H9 (cell line): ENCODE data around the gene SETD9. TPM values are rescaled to one million over a fixed set of nuclear protein-coding genes. Genes with fewer than 3 reads are reported as not detected.

ENCODE experiments used
- DNase-seq: peaks from one replicate; pipeline ENCODE4 v3.0.0-alpha.2; 2017
- H2AFZ ChIP-seq: one replicate; pipeline ENCODE4 v1.6.1; 2013; ENCODE audit warnings: mild to moderate bottlenecking, low read length, control low read depth, moderate library complexity
- H2AK5ac ChIP-seq: 2 replicates; pipeline ENCODE4 v1.6.1; 2013; ENCODE audit warnings: low read length, control low read depth, mixed read lengths; ENCODE audit not compliant: insufficient read length
- H2BK120ac ChIP-seq: one replicate; pipeline ENCODE4 v1.6.1; 2013; ENCODE audit warnings: low read depth, mild to moderate bottlenecking, low read length, control low read depth, inconsistent platforms; ENCODE audit not compliant: poor library complexity, severe bottlenecking
- H2BK12ac ChIP-seq: 2 replicates; pipeline ENCODE4 v1.6.1; 2013; ENCODE audit warnings: low read length, control low read depth, mixed read lengths, low read depth; ENCODE audit not compliant: insufficient read length
- H2BK15ac ChIP-seq: 2 replicates; pipeline ENCODE4 v1.6.1; 2013; ENCODE audit warnings: low read depth, low read length, control low read depth
- H2BK20ac ChIP-seq: one replicate; pipeline ENCODE4 v1.6.1; 2013; ENCODE audit warnings: low read depth, mild to moderate bottlenecking, low read length, control low read depth, inconsistent platforms; ENCODE audit not compliant: poor library complexity, severe bottlenecking
- H2BK5ac ChIP-seq: 2 replicates; pipeline ENCODE4 v1.6.1; 2013; ENCODE audit warnings: low read length, control low read depth, mixed read lengths; ENCODE audit not compliant: insufficient read length
- H3K14ac ChIP-seq: 2 replicates; pipeline ENCODE4 v1.6.1; 2013; ENCODE audit warnings: low read length, control low read depth; ENCODE audit not compliant: insufficient read depth
- H3K18ac ChIP-seq: 2 replicates; pipeline ENCODE4 v1.6.1; 2013; ENCODE audit warnings: low read depth, mild to moderate bottlenecking, mixed read lengths, low read length, control low read depth; ENCODE audit not compliant: insufficient read length
- H3K23ac ChIP-seq: 2 replicates; pipeline ENCODE4 v1.6.1; 2013; ENCODE audit warnings: low read length, control low read depth, mixed read lengths, low read depth; ENCODE audit not compliant: insufficient read length
- H3K23me2 ChIP-seq: 2 replicates; pipeline ENCODE4 v1.6.1; 2013; ENCODE audit warnings: low read depth, mild to moderate bottlenecking, mixed read lengths, low read length, control low read depth; ENCODE audit not compliant: insufficient read length, poor library complexity, severe bottlenecking
- H3K27ac ChIP-seq: 2 replicates; pipeline ENCODE4 v1.5.1; 2013; ENCODE audit warnings: low read length, control low read depth, mixed read lengths, low read depth; ENCODE audit not compliant: insufficient read length
- H3K27me3 ChIP-seq: 2 replicates; pipeline ENCODE4 v1.6.1; 2013; ENCODE audit warnings: low read length, control low read depth, inconsistent platforms; ENCODE audit not compliant: insufficient read depth
- H3K4ac ChIP-seq: 2 replicates; pipeline ENCODE4 v1.6.1; 2013; ENCODE audit warnings: low read depth, mild to moderate bottlenecking, control low read depth, inconsistent platforms, low read length, moderate library complexity
- H3K4me1 ChIP-seq: 2 replicates; pipeline ENCODE4 v1.6.1; 2013; ENCODE audit warnings: low read length, control low read depth, inconsistent platforms; ENCODE audit not compliant: insufficient read depth
- H3K4me2 ChIP-seq: 2 replicates; pipeline ENCODE4 v1.6.1; 2013; ENCODE audit warnings: low read length, control low read depth, mixed read lengths; ENCODE audit not compliant: insufficient read length, insufficient read depth
- H3K56ac ChIP-seq: 2 replicates; pipeline ENCODE4 v1.6.1; 2013; ENCODE audit warnings: low read depth, mild to moderate bottlenecking, mixed read lengths, low read length, control low read depth; ENCODE audit not compliant: insufficient read length
- H3K79me1 ChIP-seq: 2 replicates; pipeline ENCODE4 v1.6.1; 2013; ENCODE audit warnings: low read depth, mild to moderate bottlenecking, moderate library complexity, low read length, control low read depth, inconsistent platforms; ENCODE audit not compliant: insufficient read depth, poor library complexity, severe bottlenecking
- H3K79me2 ChIP-seq: 2 replicates; pipeline ENCODE4 v1.6.1; 2013; ENCODE audit warnings: low read length, control low read depth, inconsistent platforms; ENCODE audit not compliant: insufficient read depth
- H3K9ac ChIP-seq: 2 replicates; pipeline ENCODE4 v1.6.1; 2013; ENCODE audit warnings: low read length, control low read depth, mixed read lengths; ENCODE audit not compliant: insufficient read length; ENCODE audit errors: extremely low read depth
- H3K9me3 ChIP-seq: one replicate; pipeline ENCODE4 v1.6.1; 2013; ENCODE audit warnings: low read depth, low read length, inconsistent platforms; ENCODE audit not compliant: control insufficient read depth
- H3T11ph ChIP-seq: one replicate; pipeline ENCODE4 v1.6.1; 2013; ENCODE audit warnings: mild to moderate bottlenecking, low read length, control low read depth, inconsistent platforms
- H4K20me1 ChIP-seq: one replicate; pipeline ENCODE4 v1.6.1; 2013; ENCODE audit not compliant: control insufficient read depth, insufficient read length, insufficient read depth
- H4K5ac ChIP-seq: 2 replicates; pipeline ENCODE4 v1.6.1; 2013; ENCODE audit warnings: low read depth, mild to moderate bottlenecking, mixed read lengths, low read length, control low read depth; ENCODE audit not compliant: insufficient read length
- H4K8ac ChIP-seq: replicated peaks from 2 replicates; pipeline ENCODE4 v1.6.1; 2013; ENCODE audit warnings: low read length, control low read depth, mixed read lengths, low read depth; ENCODE audit not compliant: insufficient read length
- H4K91ac ChIP-seq: 2 replicates; pipeline ENCODE4 v1.6.1; 2013; ENCODE audit warnings: low read depth, mild to moderate bottlenecking, moderate library complexity, mixed read lengths, low read length, control low read depth; ENCODE audit not compliant: insufficient read length
- H3K27ac Mint-ChIP-seq, 3 experiments: 2 replicates in 2 of 3; 3 replicates in 1 of 3; pipeline ENCODE4 v1.8.0; 2020 to 2021; ENCODE audit warnings: mixed read lengths in 3 of 3, mild to moderate bottlenecking in 1 of 3, moderate library complexity in 1 of 3
- H3K27me3 Mint-ChIP-seq: 2 replicates; pipeline ENCODE4 v1.8.0; 2021; ENCODE audit warnings: low read depth, mild to moderate bottlenecking, moderate library complexity, mixed read lengths
- H3K36me3 Mint-ChIP-seq, 3 experiments: 2 replicates in 2 of 3; 3 replicates in 1 of 3; pipeline ENCODE4 v1.8.0; 2020 to 2021; ENCODE audit warnings: low read depth in 3 of 3, mixed read lengths in 3 of 3; ENCODE audit not compliant: insufficient read depth in 1 of 3
- H3K4me1 Mint-ChIP-seq, 2 experiments: 2 replicates each; pipeline ENCODE4 v1.8.0; 2020; ENCODE audit warnings: mixed read lengths in 2 of 2
- H3K4me3 Mint-ChIP-seq, 2 experiments: 2 replicates in 1 of 2; 3 replicates in 1 of 2; pipeline ENCODE4 v1.8.0; 2020 to 2021; ENCODE audit warnings: mild to moderate bottlenecking in 2 of 2, mixed read lengths in 2 of 2, moderate library complexity in 1 of 2
- H3K9me3 Mint-ChIP-seq, 2 experiments: 2 replicates in 1 of 2; 3 replicates in 1 of 2; pipeline ENCODE4 v1.8.0; 2020; ENCODE audit warnings: mild to moderate bottlenecking in 2 of 2, mixed read lengths in 2 of 2, moderate library complexity in 1 of 2
- WGBS: extraction: QIAGEN DNeasy Blood & Tissue Kit; methylation state at CpG from one replicate; pipeline ENCODE4 v1.1.7; 2013; ENCODE audit warnings: missing lambda C conversion rate, low lambda C conversion rate, mixed read lengths; ENCODE audit not compliant: insufficient read length; ENCODE audit errors: extremely low coverage; 5-methylcytosine and 5-hydroxymethylcytosine counted together
- total RNA-seq: library from RNA; stranded (reverse); gene quantifications from 2 replicates; pipeline ENCODE4 v1.2.1, GENCODE V29; 2021
- TF ChIP-seq, protein P1 (sequence below): fragments of 200-600 bp; sonication (generic); conservative IDR thresholded peaks from 3 replicates; pipeline ENCODE4 v1.8.0; 2021; ENCODE audit warnings: antibody characterized with exemption, mild to moderate bottlenecking

SETD9 gene
- total RNA-seq, 1 experiment from 2014 or later, result 15.7 TPM

DNA sequence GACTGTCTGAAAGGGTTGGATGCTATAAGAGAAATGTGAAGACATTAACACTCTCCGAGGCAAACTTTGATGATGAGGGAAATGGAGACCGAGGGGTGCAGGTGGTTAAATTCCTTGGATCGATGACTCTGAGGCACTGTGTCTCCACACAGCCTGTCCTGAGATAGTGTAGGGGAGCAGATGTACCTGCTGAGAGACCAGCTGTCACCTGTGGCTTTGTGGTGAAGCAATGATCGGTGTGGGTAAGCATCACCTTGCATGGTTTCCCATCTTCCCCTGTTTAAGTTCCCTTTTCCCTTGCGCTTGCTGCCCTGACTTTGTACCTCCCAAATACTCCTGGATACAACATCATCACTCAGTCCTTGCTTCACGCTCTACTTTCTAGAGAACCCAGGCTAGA, 52.4 kb downstream of the SETD9 start:
- no CpG with 5 or more reads among the region's 6 CpGs for WGBS
- Mint-ChIP-seq H3K27me3 (peaks cover 2% of the 10 kb centered on the region), H3K4me1 (peaks cover 2 to 6% of the 10 kb centered on the region in 2 experiments), H3K4me3 (no peak overlapping the region), H3K27ac (no peak overlapping the region), H3K9me3 (no peaks in the 10 kb centered on the region), H3K36me3 (no peaks in the 10 kb centered on the region)
- Histone ChIP-seq H2AFZ (no peak overlapping the region), H3K27ac (no peak overlapping the region), H3K9me3 (no peaks in the 10 kb centered on the region), H3K18ac (no peak overlapping the region), H4K5ac (no peak overlapping the region), H3K56ac (no peak overlapping the region), H3K79me1 (no peaks in the 10 kb centered on the region), H3K27me3 (no peaks in the 10 kb centered on the region), H4K8ac (no peak overlapping the region), H4K20me1 (no peaks in the 10 kb centered on the region), H3K23ac (no peak overlapping the region), H3K14ac (no peak overlapping the region), H3K4ac (no peak overlapping the region), H3K23me2 (no peaks in the 10 kb centered on the region), H2BK12ac (no peak overlapping the region), H3K79me2 (no peaks in the 10 kb centered on the region), H2BK5ac (no peak overlapping the region), H3K4me1 (no peaks in the 10 kb centered on the region), H2BK15ac (no peak overlapping the region), H3K9ac (no peak overlapping the region), H2AK5ac (no peak overlapping the region), H4K91ac (no peak overlapping the region), H3K4me2 (no peak overlapping the region), H2BK20ac (no peak overlapping the region), H2BK120ac (no peak overlapping the region), H3T11ph (no peak overlapping the region)
- TF ChIP-seq, protein P1, sequence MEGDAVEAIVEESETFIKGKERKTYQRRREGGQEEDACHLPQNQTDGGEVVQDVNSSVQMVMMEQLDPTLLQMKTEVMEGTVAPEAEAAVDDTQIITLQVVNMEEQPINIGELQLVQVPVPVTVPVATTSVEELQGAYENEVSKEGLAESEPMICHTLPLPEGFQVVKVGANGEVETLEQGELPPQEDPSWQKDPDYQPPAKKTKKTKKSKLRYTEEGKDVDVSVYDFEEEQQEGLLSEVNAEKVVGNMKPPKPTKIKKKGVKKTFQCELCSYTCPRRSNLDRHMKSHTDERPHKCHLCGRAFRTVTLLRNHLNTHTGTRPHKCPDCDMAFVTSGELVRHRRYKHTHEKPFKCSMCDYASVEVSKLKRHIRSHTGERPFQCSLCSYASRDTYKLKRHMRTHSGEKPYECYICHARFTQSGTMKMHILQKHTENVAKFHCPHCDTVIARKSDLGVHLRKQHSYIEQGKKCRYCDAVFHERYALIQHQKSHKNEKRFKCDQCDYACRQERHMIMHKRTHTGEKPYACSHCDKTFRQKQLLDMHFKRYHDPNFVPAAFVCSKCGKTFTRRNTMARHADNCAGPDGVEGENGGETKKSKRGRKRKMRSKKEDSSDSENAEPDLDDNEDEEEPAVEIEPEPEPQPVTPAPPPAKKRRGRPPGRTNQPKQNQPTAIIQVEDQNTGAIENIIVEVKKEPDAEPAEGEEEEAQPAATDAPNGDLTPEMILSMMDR, result no peak
- DNase-seq, result no peak
